ENCODE measurements around the gene HBZ.
"Not testable (repeated sequence)": the region's sequence is repeated elsewhere in the genome, so short reads cannot be mapped to it uniquely, and the experiment has no call there.

The HBZ gene

DNA sequence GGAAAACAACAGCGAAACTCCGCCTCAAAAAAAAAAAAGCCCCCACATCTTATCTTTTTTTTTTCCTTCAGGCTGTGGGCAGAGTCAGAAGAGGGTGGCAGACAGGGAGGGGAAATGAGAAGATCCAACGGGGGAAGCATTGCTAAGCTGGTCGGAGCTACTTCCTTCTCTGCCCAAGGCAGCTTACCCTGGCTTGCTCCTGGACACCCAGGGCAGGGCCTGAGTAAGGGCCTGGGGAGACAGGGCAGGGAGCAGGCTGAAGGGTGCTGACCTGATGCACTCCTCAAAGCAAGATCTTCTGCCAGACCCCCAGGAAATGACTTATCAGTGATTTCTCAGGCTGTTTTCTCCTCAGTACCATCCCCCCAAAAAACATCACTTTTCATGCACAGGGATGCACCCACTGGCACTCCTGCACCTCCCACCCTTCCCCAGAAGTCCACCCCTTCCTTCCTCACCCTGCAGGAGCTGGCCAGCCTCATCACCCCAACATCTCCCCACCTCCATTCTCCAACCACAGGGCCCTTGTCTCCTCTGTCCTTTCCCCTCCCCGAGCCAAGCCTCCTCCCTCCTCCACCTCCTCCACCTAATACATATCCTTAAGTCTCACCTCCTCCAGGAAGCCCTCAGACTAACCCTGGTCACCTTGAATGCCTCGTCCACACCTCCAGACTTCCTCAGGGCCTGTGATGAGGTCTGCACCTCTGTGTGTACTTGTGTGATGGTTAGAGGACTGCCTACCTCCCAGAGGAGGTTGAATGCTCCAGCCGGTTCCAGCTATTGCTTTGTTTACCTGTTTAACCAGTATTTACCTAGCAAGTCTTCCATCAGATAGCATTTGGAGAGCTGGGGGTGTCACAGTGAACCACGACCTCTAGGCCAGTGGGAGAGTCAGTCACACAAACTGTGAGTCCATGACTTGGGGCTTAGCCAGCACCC lies 22.8 kb downstream of the HBZ start:
- Histone ChIP-seq H3F3A (ENCODE audit: low read depth) (no peaks in the 10 kb centered on the region), H3K9ac (ENCODE audit: low read depth, low read length, poor library complexity, severe bottlenecking) (no peak overlapping the region), H3K4me1 (ENCODE audit: insufficient read depth, low read length, poor library complexity, severe bottlenecking) (peaks cover 4% of the 10 kb centered on the region), H4K20me1 (ENCODE audit: insufficient read depth, low read length, poor library complexity, severe bottlenecking) (no peaks in the 10 kb centered on the region), H3K27me3 (ENCODE audit: insufficient read depth, low read length, poor library complexity, severe bottlenecking) (no peaks in the 10 kb centered on the region), H3K9me3 (ENCODE audit: insufficient read depth, low read depth, low read length) (no peaks in the 10 kb centered on the region), H3K36me3 (ENCODE audit: insufficient read depth, low read length) (no peaks in the 10 kb centered on the region), H3K4me3 (ENCODE audit: low read length, poor library complexity, severe bottlenecking) (no peak overlapping the region), H2AFZ (ENCODE audit: low read length) (no peak overlapping the region), H3K9me2 (replicated peaks; ENCODE audit: low read depth, low read length) (no peaks in the 10 kb centered on the region), H3K4me2 (ENCODE audit: low read depth, low read length, poor library complexity, severe bottlenecking) (no peak overlapping the region), H3K79me2 (ENCODE audit: insufficient read depth, low read length) (no peaks in the 10 kb centered on the region)
- TF ChIP-seq, protein P1, sequence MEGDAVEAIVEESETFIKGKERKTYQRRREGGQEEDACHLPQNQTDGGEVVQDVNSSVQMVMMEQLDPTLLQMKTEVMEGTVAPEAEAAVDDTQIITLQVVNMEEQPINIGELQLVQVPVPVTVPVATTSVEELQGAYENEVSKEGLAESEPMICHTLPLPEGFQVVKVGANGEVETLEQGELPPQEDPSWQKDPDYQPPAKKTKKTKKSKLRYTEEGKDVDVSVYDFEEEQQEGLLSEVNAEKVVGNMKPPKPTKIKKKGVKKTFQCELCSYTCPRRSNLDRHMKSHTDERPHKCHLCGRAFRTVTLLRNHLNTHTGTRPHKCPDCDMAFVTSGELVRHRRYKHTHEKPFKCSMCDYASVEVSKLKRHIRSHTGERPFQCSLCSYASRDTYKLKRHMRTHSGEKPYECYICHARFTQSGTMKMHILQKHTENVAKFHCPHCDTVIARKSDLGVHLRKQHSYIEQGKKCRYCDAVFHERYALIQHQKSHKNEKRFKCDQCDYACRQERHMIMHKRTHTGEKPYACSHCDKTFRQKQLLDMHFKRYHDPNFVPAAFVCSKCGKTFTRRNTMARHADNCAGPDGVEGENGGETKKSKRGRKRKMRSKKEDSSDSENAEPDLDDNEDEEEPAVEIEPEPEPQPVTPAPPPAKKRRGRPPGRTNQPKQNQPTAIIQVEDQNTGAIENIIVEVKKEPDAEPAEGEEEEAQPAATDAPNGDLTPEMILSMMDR (conservative IDR thresholded peaks at IDR 0.05; ENCODE audit: low read length): no peak
- TF ChIP-seq EZH2phosphoT487 (IDR thresholded peaks at IDR 0.05; ENCODE audit: borderline replicate concordance): no peak

DNA sequence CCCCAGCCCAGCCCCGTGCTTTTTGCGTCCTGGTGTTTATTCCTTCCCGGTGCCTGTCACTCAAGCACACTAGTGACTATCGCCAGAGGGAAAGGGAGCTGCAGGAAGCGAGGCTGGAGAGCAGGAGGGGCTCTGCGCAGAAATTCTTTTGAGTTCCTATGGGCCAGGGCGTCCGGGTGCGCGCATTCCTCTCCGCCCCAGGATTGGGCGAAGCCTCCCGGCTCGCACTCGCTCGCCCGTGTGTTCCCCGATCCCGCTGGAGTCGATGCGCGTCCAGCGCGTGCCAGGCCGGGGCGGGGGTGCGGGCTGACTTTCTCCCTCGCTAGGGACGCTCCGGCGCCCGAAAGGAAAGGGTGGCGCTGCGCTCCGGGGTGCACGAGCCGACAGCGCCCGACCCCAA lies 23.6 kb downstream of the HBZ start:
- not testable (repeated sequence) for H3K4me2 ChIP-seq (ENCODE audit: low read depth, low read length, poor library complexity, severe bottlenecking); H3K9me3 ChIP-seq (ENCODE audit: insufficient read depth, low read depth, low read length); H3K9me2 ChIP-seq (replicated peaks; ENCODE audit: low read depth, low read length); H3K27me3 ChIP-seq (ENCODE audit: insufficient read depth, low read length, poor library complexity, severe bottlenecking); H3K4me3 ChIP-seq (ENCODE audit: low read length, poor library complexity, severe bottlenecking); H3K9ac ChIP-seq (ENCODE audit: low read depth, low read length, poor library complexity, severe bottlenecking); H4K20me1 ChIP-seq (ENCODE audit: insufficient read depth, low read length, poor library complexity, severe bottlenecking); H3K36me3 ChIP-seq (ENCODE audit: insufficient read depth, low read length); H3K79me2 ChIP-seq (ENCODE audit: insufficient read depth, low read length); H2AFZ ChIP-seq (ENCODE audit: low read length); H3K4me1 ChIP-seq (ENCODE audit: insufficient read depth, low read length, poor library complexity, severe bottlenecking); H3F3A ChIP-seq (ENCODE audit: low read depth)

DNA sequence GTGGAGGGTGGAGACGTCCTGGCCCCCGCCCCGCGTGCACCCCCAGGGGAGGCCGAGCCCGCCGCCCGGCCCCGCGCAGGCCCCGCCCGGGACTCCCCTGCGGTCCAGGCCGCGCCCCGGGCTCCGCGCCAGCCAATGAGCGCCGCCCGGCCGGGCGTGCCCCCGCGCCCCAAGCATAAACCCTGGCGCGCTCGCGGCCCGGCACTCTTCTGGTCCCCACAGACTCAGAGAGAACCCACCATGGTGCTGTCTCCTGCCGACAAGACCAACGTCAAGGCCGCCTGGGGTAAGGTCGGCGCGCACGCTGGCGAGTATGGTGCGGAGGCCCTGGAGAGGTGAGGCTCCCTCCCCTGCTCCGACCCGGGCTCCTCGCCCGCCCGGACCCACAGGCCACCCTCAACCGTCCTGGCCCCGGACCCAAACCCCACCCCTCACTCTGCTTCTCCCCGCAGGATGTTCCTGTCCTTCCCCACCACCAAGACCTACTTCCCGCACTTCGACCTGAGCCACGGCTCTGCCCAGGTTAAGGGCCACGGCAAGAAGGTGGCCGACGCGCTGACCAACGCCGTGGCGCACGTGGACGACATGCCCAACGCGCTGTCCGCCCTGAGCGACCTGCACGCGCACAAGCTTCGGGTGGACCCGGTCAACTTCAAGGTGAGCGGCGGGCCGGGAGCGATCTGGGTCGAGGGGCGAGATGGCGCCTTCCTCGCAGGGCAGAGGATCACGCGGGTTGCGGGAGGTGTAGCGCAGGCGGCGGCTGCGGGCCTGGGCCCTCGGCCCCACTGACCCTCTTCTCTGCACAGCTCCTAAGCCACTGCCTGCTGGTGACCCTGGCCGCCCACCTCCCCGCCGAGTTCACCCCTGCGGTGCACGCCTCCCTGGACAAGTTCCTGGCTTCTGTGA lies 24.3 kb downstream of the HBZ start, which contains the start of gene HBA1:
TSS of gene HBA1 (plus strand) at position 204 of the 906 bp plus-strand sequence. CDS start at position 241, 37 bp downstream.
- not testable (repeated sequence) for H3K9me3 ChIP-seq (ENCODE audit: insufficient read depth, low read depth, low read length); H3K27me3 ChIP-seq (ENCODE audit: insufficient read depth, low read length, poor library complexity, severe bottlenecking); H3K36me3 ChIP-seq (ENCODE audit: insufficient read depth, low read length); H4K20me1 ChIP-seq (ENCODE audit: insufficient read depth, low read length, poor library complexity, severe bottlenecking); H3K4me1 ChIP-seq (ENCODE audit: insufficient read depth, low read length, poor library complexity, severe bottlenecking); H3K9me2 ChIP-seq (replicated peaks; ENCODE audit: low read depth, low read length); H3K4me2 ChIP-seq (ENCODE audit: low read depth, low read length, poor library complexity, severe bottlenecking); H3K4me3 ChIP-seq (ENCODE audit: low read length, poor library complexity, severe bottlenecking); H3F3A ChIP-seq (ENCODE audit: low read depth); H3K9ac ChIP-seq (ENCODE audit: low read depth, low read length, poor library complexity, severe bottlenecking); H3K79me2 ChIP-seq (ENCODE audit: insufficient read depth, low read length); H2AFZ ChIP-seq (ENCODE audit: low read length)

DNA sequence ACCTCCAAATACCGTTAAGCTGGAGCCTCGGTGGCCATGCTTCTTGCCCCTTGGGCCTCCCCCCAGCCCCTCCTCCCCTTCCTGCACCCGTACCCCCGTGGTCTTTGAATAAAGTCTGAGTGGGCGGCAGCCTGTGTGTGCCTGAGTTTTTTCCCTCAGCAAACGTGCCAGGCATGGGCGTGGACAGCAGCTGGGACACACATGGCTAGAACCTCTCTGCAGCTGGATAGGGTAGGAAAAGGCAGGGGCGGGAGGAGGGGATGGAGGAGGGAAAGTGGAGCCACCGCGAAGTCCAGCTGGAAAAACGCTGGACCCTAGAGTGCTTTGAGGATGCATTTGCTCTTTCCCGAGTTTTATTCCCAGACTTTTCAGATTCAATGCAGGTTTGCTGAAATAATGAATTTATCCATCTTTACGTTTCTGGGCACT lies 25.0 kb downstream of the HBZ start:
- no peak overlapping the region for H2AFZ ChIP-seq (ENCODE audit: low read length)
- peaks cover 4% of the 10 kb centered on the region for H3K4me1 ChIP-seq (ENCODE audit: insufficient read depth, low read length, poor library complexity, severe bottlenecking)
- no peak overlapping the region for H3K4me2 ChIP-seq (ENCODE audit: low read depth, low read length, poor library complexity, severe bottlenecking)
- H3K9me2 ChIP-seq (replicated peaks; ENCODE audit: low read depth, low read length): no peaks in the 10 kb centered on the region
- no peak overlapping the region for H3K4me3 ChIP-seq (ENCODE audit: low read length, poor library complexity, severe bottlenecking)
- H3K36me3 ChIP-seq (ENCODE audit: insufficient read depth, low read length): no peaks in the 10 kb centered on the region
- TF ChIP-seq, protein P1 (conservative IDR thresholded peaks at IDR 0.05; ENCODE audit: low read length): no peak
- TF ChIP-seq EZH2phosphoT487 (IDR thresholded peaks at IDR 0.05; ENCODE audit: borderline replicate concordance): no peak
- H3K9ac ChIP-seq (ENCODE audit: low read depth, low read length, poor library complexity, severe bottlenecking): no peak overlapping the region
- no peaks in the 10 kb centered on the region for H3K27me3 ChIP-seq (ENCODE audit: insufficient read depth, low read length, poor library complexity, severe bottlenecking)
- H3K9me3 ChIP-seq (ENCODE audit: insufficient read depth, low read depth, low read length): no peaks in the 10 kb centered on the region
- no peaks in the 10 kb centered on the region for H3K79me2 ChIP-seq (ENCODE audit: insufficient read depth, low read length)
- H3F3A ChIP-seq (ENCODE audit: low read depth): no peaks in the 10 kb centered on the region
- no peaks in the 10 kb centered on the region for H4K20me1 ChIP-seq (ENCODE audit: insufficient read depth, low read length, poor library complexity, severe bottlenecking)
